Prostate gland (tissue), 2 donors: Measurements from ENCODE around the gene KANK4. TPM values are rescaled to one million over a fixed set of nuclear protein-coding genes. Genes with fewer than 3 reads are reported as not detected.

Source experiments
- DNase-seq: peaks from one replicate; pipeline ENCODE4 v3.0.0-alpha.2; 2019; ENCODE audit warnings: low spot score
- H3K27ac ChIP-seq, 2 donors: fragments of 200-600 bp; sonication (generic); 2 replicates each; pipeline ENCODE4 v1.5.1; 2017 to 2019
- H3K27me3 ChIP-seq: fragments of 200-600 bp; sonication (generic); replicated peaks from 2 replicates; pipeline ENCODE4 v1.5.1; 2019; ENCODE audit not compliant: insufficient read depth
- H3K36me3 ChIP-seq, 2 donors: fragments of 200-600 bp; sonication (generic); 1 replicate in 1 of 2; 2 replicates in 1 of 2; pipeline versions ENCODE4 v1.5.1 to v1.8.1; 2017 to 2019
- H3K4me1 ChIP-seq: fragments of 200-600 bp; sonication (generic); replicated peaks from 2 replicates; pipeline ENCODE4 v1.5.1; 2019
- H3K4me3 ChIP-seq, 2 donors: fragments of 200-600 bp; sonication (generic); 2 replicates each; pipeline ENCODE4 v1.5.1; 2017 to 2019
- H3K9me3 ChIP-seq: fragments of 200-600 bp; sonication (generic); 2 replicates; pipeline ENCODE4 v1.5.1; 2017
- POLR2A ChIP-seq: fragments of 450-650 bp; IDR thresholded peaks from one replicate; pipeline ENCODE4 v1.6.1; 2016; ENCODE audit warnings: antibody characterized with exemption, mild to moderate bottlenecking
- POLR2AphosphoS5 ChIP-seq: sonication (generic); formaldehyde crosslinking; IDR thresholded peaks from one replicate; pipeline ENCODE4 v1.6.1; 2017; ENCODE audit warnings: antibody characterized with exemption
- WGBS: methylation state at CpG from one replicate; pipeline ENCODE4 v1.1.5; 2018; 5-methylcytosine and 5-hydroxymethylcytosine counted together
- intact Hi-C: fragments of 100-400 bp; cut with DNase I; formaldehyde crosslinking; loops from one replicate; pipeline ENCODE4 v1.14.2; 2022
- total RNA-seq, 2 donors: library from RNA; depleted of rRNA; stranded (reverse); fragments of >200 nt; gene quantifications; one replicate each; pipeline ENCODE4 v1.1.0, GENCODE V29; 2016
- TF ChIP-seq, protein P1 (sequence below), 4 experiments: fragments of 200-600 bp in 2 of 4; fragments of 450-650 bp in 2 of 4; sonication (generic) in 2 of 4; IDR thresholded peaks; 1 replicate in 3 of 4; 2 replicates in 1 of 4; pipeline ENCODE4 v1.5.1; 2016 to 2019; ENCODE audit warnings: antibody characterized with exemption in 4 of 4, mild to moderate bottlenecking in 2 of 4, moderate library complexity in 2 of 4

KANK4 gene
- total RNA-seq, 2 donors from 2014 or later = 6.1 to 6.8 TPM

- TF ChIP-seq POLR2A = no peak
- TF ChIP-seq, protein P1, sequence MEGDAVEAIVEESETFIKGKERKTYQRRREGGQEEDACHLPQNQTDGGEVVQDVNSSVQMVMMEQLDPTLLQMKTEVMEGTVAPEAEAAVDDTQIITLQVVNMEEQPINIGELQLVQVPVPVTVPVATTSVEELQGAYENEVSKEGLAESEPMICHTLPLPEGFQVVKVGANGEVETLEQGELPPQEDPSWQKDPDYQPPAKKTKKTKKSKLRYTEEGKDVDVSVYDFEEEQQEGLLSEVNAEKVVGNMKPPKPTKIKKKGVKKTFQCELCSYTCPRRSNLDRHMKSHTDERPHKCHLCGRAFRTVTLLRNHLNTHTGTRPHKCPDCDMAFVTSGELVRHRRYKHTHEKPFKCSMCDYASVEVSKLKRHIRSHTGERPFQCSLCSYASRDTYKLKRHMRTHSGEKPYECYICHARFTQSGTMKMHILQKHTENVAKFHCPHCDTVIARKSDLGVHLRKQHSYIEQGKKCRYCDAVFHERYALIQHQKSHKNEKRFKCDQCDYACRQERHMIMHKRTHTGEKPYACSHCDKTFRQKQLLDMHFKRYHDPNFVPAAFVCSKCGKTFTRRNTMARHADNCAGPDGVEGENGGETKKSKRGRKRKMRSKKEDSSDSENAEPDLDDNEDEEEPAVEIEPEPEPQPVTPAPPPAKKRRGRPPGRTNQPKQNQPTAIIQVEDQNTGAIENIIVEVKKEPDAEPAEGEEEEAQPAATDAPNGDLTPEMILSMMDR (IDR thresholded peaks at IDR 0.05) = no peak
- TF ChIP-seq POLR2AphosphoS5 = no peak
These were observed 37.1 kb upstream of the KANK4 start for GRCh38 chr1:62356257-62356835.

DNA sequence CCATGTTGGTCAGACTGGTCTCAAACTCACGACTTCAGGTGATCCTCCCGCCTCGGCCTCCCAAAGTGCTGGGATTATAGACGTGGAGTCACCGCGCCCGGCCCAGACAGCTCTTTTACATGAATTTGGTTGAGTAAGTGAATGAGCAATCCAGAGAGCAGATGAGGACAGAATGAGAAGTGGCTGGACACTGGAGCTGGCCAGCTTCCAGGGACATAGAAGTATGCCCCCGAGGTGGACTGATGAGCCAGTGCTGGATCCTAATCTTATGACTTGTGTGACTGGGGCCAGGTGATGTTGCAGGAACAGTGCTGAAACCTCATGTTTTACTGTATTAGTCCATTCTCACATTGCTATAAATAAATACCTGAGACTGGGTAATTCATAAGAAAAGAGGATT is 35.9 kb upstream of the KANK4 start:
- intact Hi-C loops = no loop called here
- WGBS = 92% methylated on average over 8 of the region's 8 CpGs

More at GRCh38 chr1:62356257-62356835, 37.1 kb upstream of the KANK4 start:
- H3K36me3 ChIP-seq = no peaks in the 10 kb centered on the region
- intact Hi-C loops = no loop called here
- no peaks in the 10 kb centered on the region for H3K9me3 ChIP-seq
- no peaks in the 10 kb centered on the region for H3K4me1 ChIP-seq
- no peak overlapping the region for H3K4me3 ChIP-seq
- 87% methylated on average over 1 of the region's 1 CpG for WGBS
- no peak overlapping the region for H3K27ac ChIP-seq
- H3K27me3 ChIP-seq = no peaks in the 10 kb centered on the region
- no peak for DNase-seq

GRCh38 chr1:62353853-62354252 is 34.6 kb upstream of the KANK4 start:
- H3K27ac ChIP-seq = no peak overlapping the region
- intact Hi-C loops = no loop called here
- H3K4me1 ChIP-seq = no peaks in the 10 kb centered on the region
- WGBS = 76% methylated on average over 3 of the region's 3 CpGs
- H3K27me3 ChIP-seq = no peaks in the 10 kb centered on the region
- no peaks in the 10 kb centered on the region for H3K9me3 ChIP-seq
- H3K4me3 ChIP-seq = no peak overlapping the region
- TF ChIP-seq, protein P1 (IDR thresholded peaks at IDR 0.05) = no peak
- TF ChIP-seq POLR2A (no peak), POLR2AphosphoS5 (no peak)
- no peak for DNase-seq
- H3K36me3 ChIP-seq = no peaks in the 10 kb centered on the region

More for the DNA sequence above, 35.9 kb upstream of the KANK4 start:
- Histone ChIP-seq H3K4me1 (no peaks in the 10 kb centered on the region), H3K4me3 (no peak overlapping the region), H3K9me3 (no peaks in the 10 kb centered on the region), H3K27me3 (no peaks in the 10 kb centered on the region), H3K27ac (no peak overlapping the region), H3K36me3 (no peaks in the 10 kb centered on the region)
- TF ChIP-seq, protein P1 (IDR thresholded peaks at IDR 0.05) = no peak
- no peak for TF ChIP-seq POLR2AphosphoS5
- no peak for TF ChIP-seq POLR2A
- no peak for DNase-seq

GRCh38 chr1:62352387-62352786 is 33.2 kb upstream of the KANK4 start:
- intact Hi-C loops = no loop called here
- Histone ChIP-seq H3K4me3 (no peak overlapping the region), H3K9me3 (no peaks in the 10 kb centered on the region), H3K36me3 (no peaks in the 10 kb centered on the region), H3K27ac (no peak overlapping the region), H3K4me1 (no peaks in the 10 kb centered on the region), H3K27me3 (no peaks in the 10 kb centered on the region)
- TF ChIP-seq POLR2A = no peak
- no peak for TF ChIP-seq POLR2AphosphoS5
- WGBS = 89% methylated on average over 4 of the region's 4 CpGs
- DNase-seq = no peak

GRCh38 chr1:62349470-62350233 is 30.4 kb upstream of the KANK4 start:
- Histone ChIP-seq H3K4me3 (no peak overlapping the region), H3K27me3 (no peaks in the 10 kb centered on the region), H3K27ac (no peak overlapping the region), H3K9me3 (no peaks in the 10 kb centered on the region), H3K4me1 (no peaks in the 10 kb centered on the region), H3K36me3 (no peaks in the 10 kb centered on the region)
- DNase-seq = no peak
- TF ChIP-seq, protein P1 (IDR thresholded peaks at IDR 0.05) = no peak
- no peak for TF ChIP-seq POLR2AphosphoS5
- TF ChIP-seq POLR2A = no peak
- intact Hi-C loops = no loop called here
- 97% methylated on average over 2 of the region's 2 CpGs for WGBS
